Thymus (tissue), 11 donors: ENCODE results near the gene UGT1A4. TPM values are rescaled to one million over a fixed set of nuclear protein-coding genes. Genes with fewer than 3 reads are reported as not detected.

Source experiments
- DNase-seq, 9 donors: peaks; one replicate each; pipeline ENCODE4 v3.0.0-alpha.2; 2013; ENCODE audit warnings: low spot score in 9 of 9, low read depth in 6 of 9, missing footprints in 1 of 9
- H3K27ac ChIP-seq, 2 donors: one replicate each; pipeline ENCODE4 v1.5.1; 2013; ENCODE audit warnings: control low read depth in 1 of 2, low read depth in 1 of 2, low read length in 1 of 2, mild to moderate bottlenecking in 1 of 2, moderate library complexity in 1 of 2
- H3K27me3 ChIP-seq, 2 donors: one replicate each; pipeline ENCODE4 v1.5.1; 2013; ENCODE audit warnings: low read length in 1 of 2; ENCODE audit not compliant: control insufficient read depth in 2 of 2, insufficient read depth in 1 of 2
- H3K36me3 ChIP-seq, 2 donors: one replicate each; pipeline ENCODE4 v1.5.1; 2013; ENCODE audit warnings: low read length in 1 of 2, mild to moderate bottlenecking in 1 of 2, moderate library complexity in 1 of 2; ENCODE audit not compliant: control insufficient read depth in 2 of 2, insufficient read depth in 2 of 2
- H3K4me1 ChIP-seq, 2 donors: one replicate each; pipeline ENCODE4 v1.5.1; 2013; ENCODE audit warnings: low read length in 2 of 2; ENCODE audit not compliant: control insufficient read depth in 2 of 2, insufficient read depth in 2 of 2
- H3K4me3 ChIP-seq, 2 donors: one replicate each; pipeline ENCODE4 v1.5.1; 2013; ENCODE audit warnings: low read length in 2 of 2, control low read depth in 1 of 2, mild to moderate bottlenecking in 1 of 2
- H3K9me3 ChIP-seq, 2 donors: one replicate each; pipeline ENCODE4 v1.5.1; 2013; ENCODE audit warnings: low read length in 1 of 2, mild to moderate bottlenecking in 1 of 2; ENCODE audit not compliant: control insufficient read depth in 2 of 2, insufficient read depth in 1 of 2
- WGBS: extraction: QIAGEN DNeasy Blood & Tissue Kit; methylation state at CpG from one replicate; pipeline ENCODE4 v1.1.7; 2013; 5-methylcytosine and 5-hydroxymethylcytosine counted together
- polyA plus RNA-seq: library from polyadenylated mRNA; stranded (reverse); fragments of 200-250 nt; gene quantifications from one replicate; pipeline ENCODE4 v1.2.3, GENCODE V29; 2013
- total RNA-seq: library from RNA; stranded (reverse); fragments of 120-200 nt; gene quantifications from one replicate; pipeline ENCODE4 v1.2.4, GENCODE V29; 2013
- donor health status: healthy.

Gene UGT1A4
- total and polyA plus RNA-seq, 2 donors, result 0.09 to 0.34 TPM

- no peak overlapping the region for H3K27ac ChIP-seq
- DNase-seq, result no peak
- no peaks in the 10 kb centered on the region for H3K9me3 ChIP-seq
- no peaks in the 10 kb centered on the region for H3K36me3 ChIP-seq
- no peak overlapping the region for H3K4me3 ChIP-seq
- 89% methylated on average over 10 of the region's 10 CpGs for WGBS
- peaks cover 0 to 4% of the 10 kb centered on the region in 2 donors for H3K27me3 ChIP-seq
- H3K4me1 ChIP-seq, result no peaks in the 10 kb centered on the region
Observed at GRCh38 chr2:233807966-233808935, 89.7 kb downstream of the UGT1A4 start.

- WGBS, result 94% methylated on average over 6 of the region's 6 CpGs
- no peak for DNase-seq
- Histone ChIP-seq H3K4me1 (no peaks in the 10 kb centered on the region), H3K27ac (no peak overlapping the region), H3K36me3 (no peaks in the 10 kb centered on the region), H3K27me3 (peaks cover 0 to 3% of the 10 kb centered on the region in 2 donors), H3K4me3 (no peak overlapping the region), H3K9me3 (no peaks in the 10 kb centered on the region)
Observed at GRCh38 chr2:233810385-233810784, 91.8 kb downstream of the UGT1A4 start.

GRCh38 chr2:233811087-233811486 is 92.6 kb downstream of the UGT1A4 start:
- 84% methylated on average over 4 of the region's 4 CpGs for WGBS
- Histone ChIP-seq H3K27ac (no peak overlapping the region), H3K9me3 (no peaks in the 10 kb centered on the region), H3K4me3 (no peak overlapping the region), H3K4me1 (no peaks in the 10 kb centered on the region), H3K36me3 (no peaks in the 10 kb centered on the region), H3K27me3 (peaks cover 0 to 3% of the 10 kb centered on the region in 2 donors)
- DNase-seq, result no peak

GRCh38 chr2:233811732-233812131 is 93.2 kb downstream of the UGT1A4 start:
- Histone ChIP-seq H3K27ac (no peak overlapping the region), H3K4me1 (no peaks in the 10 kb centered on the region), H3K27me3 (peaks cover 0 to 3% of the 10 kb centered on the region in 2 donors), H3K4me3 (no peak overlapping the region), H3K36me3 (no peaks in the 10 kb centered on the region), H3K9me3 (no peaks in the 10 kb centered on the region)
- 92% methylated on average over 8 of the region's 8 CpGs for WGBS
- no peak for DNase-seq

GRCh38 chr2:233813236-233814055 is 94.9 kb downstream of the UGT1A4 start:
- Histone ChIP-seq H3K4me1 (no peaks in the 10 kb centered on the region), H3K27ac (no peak overlapping the region), H3K9me3 (no peaks in the 10 kb centered on the region), H3K4me3 (no peak overlapping the region), H3K36me3 (no peaks in the 10 kb centered on the region), H3K27me3 (peaks cover 0 to 3% of the 10 kb centered on the region in 2 donors)
- WGBS, result 95% methylated on average over 3 of the region's 3 CpGs
- no peak for DNase-seq

GRCh38 chr2:233814056-233814835 is 95.7 kb downstream of the UGT1A4 start:
- Histone ChIP-seq H3K4me3 (no peak overlapping the region), H3K9me3 (no peaks in the 10 kb centered on the region), H3K36me3 (no peaks in the 10 kb centered on the region), H3K27ac (no peak overlapping the region), H3K27me3 (peaks cover 0 to 3% of the 10 kb centered on the region in 2 donors), H3K4me1 (no peaks in the 10 kb centered on the region)
- DNase-seq, result no peak
- 91% methylated on average over 2 of the region's 2 CpGs for WGBS

GRCh38 chr2:233815861-233816260 is 97.3 kb downstream of the UGT1A4 start:
- DNase-seq, result no peak
- no peaks in the 10 kb centered on the region for H3K9me3 ChIP-seq
- 97% methylated on average over 6 of the region's 6 CpGs for WGBS

GRCh38 chr2:233816334-233816733 is 97.8 kb downstream of the UGT1A4 start:
- Histone ChIP-seq H3K36me3 (no peaks in the 10 kb centered on the region), H3K4me3 (no peak overlapping the region), H3K27ac (no peak overlapping the region), H3K27me3 (peaks cover 0 to 3% of the 10 kb centered on the region in 2 donors), H3K9me3 (no peaks in the 10 kb centered on the region), H3K4me1 (no peaks in the 10 kb centered on the region)
- no peak for DNase-seq
- WGBS, result 85% methylated on average over 2 of the region's 2 CpGs

More at GRCh38 chr2:233815861-233816260, 97.3 kb downstream of the UGT1A4 start:
- no peaks in the 10 kb centered on the region for H3K4me1 ChIP-seq
- H3K36me3 ChIP-seq, result no peaks in the 10 kb centered on the region
- peaks cover 0 to 3% of the 10 kb centered on the region in 2 donors for H3K27me3 ChIP-seq
- no peak overlapping the region for H3K27ac ChIP-seq
- no peak overlapping the region for H3K4me3 ChIP-seq
